Measurements from ENCODE around the gene CLDN25. TPM values are rescaled to one million over a fixed set of nuclear protein-coding genes. Genes with fewer than 3 reads are reported as not detected.

Gene CLDN25
- polyA plus RNA-seq, 1 experiment, result not detected

GRCh38 chr11:113817626-113818025, 38.0 kb downstream of the CLDN25 start:
- CTCF ChIA-PET, result interaction anchor here (1.3 kb wide), 1 partner anchor 12 kb away, joined by 3 read pairs; no protein-coding TSS in a partner anchor

GRCh38 chr11:113818426-113818825, 38.8 kb downstream of the CLDN25 start:
- ChIA-PET POLR2A (no interaction called here), CTCF (no interaction called here)
- Histone ChIP-seq H3K36me3 (ENCODE audit: control insufficient read depth, insufficient read depth, low read length) (peaks cover 4% of the 10 kb centered on the region), H3K4me3 (ENCODE audit: low read depth, low read length) (no peak overlapping the region), H3K27me3 (ENCODE audit: control insufficient read depth, insufficient read depth, low read length) (no peaks in the 10 kb centered on the region)
- TF ChIP-seq CTCF (IDR thresholded peaks at IDR 0.05; ENCODE audit: insufficient read depth, low read depth, low read length), result no peak
- DNase-seq (ENCODE audit: low read depth), result no peak

More at GRCh38 chr11:113817626-113818025, 38.0 kb downstream of the CLDN25 start:
- Histone ChIP-seq H3K36me3 (ENCODE audit: control insufficient read depth, insufficient read depth, low read length) (peaks cover 4% of the 10 kb centered on the region), H3K27me3 (ENCODE audit: control insufficient read depth, insufficient read depth, low read length) (no peaks in the 10 kb centered on the region), H3K4me3 (ENCODE audit: low read depth, low read length) (no peak overlapping the region)
- TF ChIP-seq CTCF (IDR thresholded peaks at IDR 0.05; ENCODE audit: insufficient read depth, low read depth, low read length), result no peak
- POLR2A ChIA-PET, result no interaction called here
- no peak for DNase-seq (ENCODE audit: low read depth)

GRCh38 chr11:113827477-113827876, 47.9 kb downstream of the CLDN25 start:
- DNase-seq (ENCODE audit: low read depth), result no peak
- Histone ChIP-seq H3K4me3 (ENCODE audit: low read depth, low read length) (no peak overlapping the region), H3K36me3 (ENCODE audit: control insufficient read depth, insufficient read depth, low read length) (peaks cover 1% of the 10 kb centered on the region; the same call in 1 of the 2 replicates), H3K27me3 (ENCODE audit: control insufficient read depth, insufficient read depth, low read length) (no peaks in the 10 kb centered on the region)
- CTCF ChIA-PET, result interaction anchor here (0.6 to 1.2 kb wide), 3 partner anchors 15 to 522 kb away, joined by 3 read pairs; no protein-coding TSS in a partner anchor
- POLR2A ChIA-PET, result no interaction called here
- no peak for TF ChIP-seq CTCF (IDR thresholded peaks at IDR 0.05; ENCODE audit: insufficient read depth, low read depth, low read length)

GRCh38 chr11:113828191-113828590, 48.6 kb downstream of the CLDN25 start:
- DNase-seq (ENCODE audit: low read depth), result no peak
- H3K36me3 ChIP-seq (ENCODE audit: control insufficient read depth, insufficient read depth, low read length), result peaks cover 1% of the 10 kb centered on the region; the same call in 1 of the 2 replicates
- CTCF ChIA-PET, result interaction anchor here (1.2 kb wide), 1 partner anchor 523 kb away, joined by 3 read pairs; no protein-coding TSS in a partner anchor

GRCh38 chr11:113829751-113830150, 50.2 kb downstream of the CLDN25 start:
- no peak for DNase-seq (ENCODE audit: low read depth)
- no peak for TF ChIP-seq CTCF (IDR thresholded peaks at IDR 0.05; ENCODE audit: insufficient read depth, low read depth, low read length)
- H3K4me3 ChIP-seq (ENCODE audit: low read depth, low read length), result no peak overlapping the region
- H3K27me3 ChIP-seq (ENCODE audit: control insufficient read depth, insufficient read depth, low read length), result no peaks in the 10 kb centered on the region
- ChIA-PET POLR2A (no interaction called here), CTCF (no interaction called here)
- peaks cover 1% of the 10 kb centered on the region; the same call in 1 of the 2 replicates for H3K36me3 ChIP-seq (ENCODE audit: control insufficient read depth, insufficient read depth, low read length)

More at GRCh38 chr11:113828191-113828590, 48.6 kb downstream of the CLDN25 start:
- Histone ChIP-seq H3K27me3 (ENCODE audit: control insufficient read depth, insufficient read depth, low read length) (no peaks in the 10 kb centered on the region), H3K4me3 (ENCODE audit: low read depth, low read length) (no peak overlapping the region)
- no peak for TF ChIP-seq CTCF (IDR thresholded peaks at IDR 0.05; ENCODE audit: insufficient read depth, low read depth, low read length)
- POLR2A ChIA-PET, result no interaction called here

Small RNA genes within 50 kb of the gene (small RNA-seq; reads per million reads assigned to genes)
- not detected for gene LRRC37A13P (ENCODE audit: insufficient read length, low read depth, low replicate concordance)
- not detected for gene RPS29P19 (ENCODE audit: insufficient read length, low read depth, low replicate concordance)

Other genes starting within 250 kb of the CLDN25 start
- 0.10 and 0.21 TPM in 2 replicates for gene TMPRSS5, start 73.5 kb upstream of the CLDN25 start, polyA plus RNA-seq (2011; rRNA removed)
- 6.3 and 12.8 TPM in 2 replicates for gene ZW10, start 6.1 kb upstream of the CLDN25 start, polyA plus RNA-seq (2011; rRNA removed)
- 22.6 and 31.0 TPM in 2 replicates for gene USP28, start 95.8 kb downstream of the CLDN25 start, polyA plus RNA-seq (2011; rRNA removed)
- gene HTR3B, start 125.0 kb downstream of the CLDN25 start, polyA plus RNA-seq (2011; rRNA removed), result not detected in 2 replicates
- not detected in 2 replicates for gene HTR3A, start 195.3 kb downstream of the CLDN25 start, polyA plus RNA-seq (2011; rRNA removed)